Lower leg skin (tissue), 3 donors: Measurements from ENCODE around the gene FAM53A.

Experiments used
- CTCF ChIP-seq, 3 donors: fragments of 450-650 bp; IDR thresholded peaks; one replicate each; pipeline ENCODE4 v1.5.1; 2016; ENCODE audit warnings: antibody characterized with exemption in 3 of 3, mild to moderate bottlenecking in 3 of 3, moderate library complexity in 2 of 3
- POLR2A ChIP-seq, 2 donors: fragments of 450-650 bp; IDR thresholded peaks; one replicate each; pipeline ENCODE4 v1.6.1; 2016 to 2017; ENCODE audit warnings: antibody characterized with exemption in 2 of 2, mild to moderate bottlenecking in 1 of 2, moderate library complexity in 1 of 2

- no peak for TF ChIP-seq CTCF (IDR thresholded peaks at IDR 0.05)
- TF ChIP-seq POLR2A (IDR thresholded peaks at IDR 0.05), result no peak
Measured at GRCh38 chr4:1656986-1657385, 27.1 kb downstream of the FAM53A start.
